GM19193 (cell line): ENCODE data around the gene RPL14.

Experiments
- POLR2A ChIP-seq: IDR thresholded peaks from 4 replicates; pipeline ENCODE4 v1.6.1; 2011; ENCODE audit not compliant: insufficient read depth, insufficient read length; ENCODE audit errors: extremely low read depth

The RPL14 gene

DNA sequence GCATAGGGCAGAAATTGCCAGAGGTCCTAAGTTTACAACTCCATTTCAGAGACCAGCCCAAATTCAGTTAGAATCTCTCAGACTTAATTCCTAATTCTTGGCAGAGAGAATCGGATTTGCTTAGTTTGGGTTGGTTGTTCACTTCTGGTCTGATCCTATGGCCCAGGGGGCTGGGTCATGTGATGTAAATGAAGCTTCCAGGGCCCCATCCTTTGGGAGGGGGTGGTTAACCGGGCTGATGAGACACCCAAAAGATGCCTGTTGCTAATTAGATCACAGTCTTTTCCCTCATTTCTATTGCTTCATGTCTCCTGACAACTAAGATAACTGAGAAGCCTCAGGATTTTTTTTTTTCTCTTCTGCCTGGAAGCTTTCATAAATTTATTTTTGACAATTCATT, 37.6 kb downstream of the RPL14 start:
- no peak for TF ChIP-seq POLR2A

DNA sequence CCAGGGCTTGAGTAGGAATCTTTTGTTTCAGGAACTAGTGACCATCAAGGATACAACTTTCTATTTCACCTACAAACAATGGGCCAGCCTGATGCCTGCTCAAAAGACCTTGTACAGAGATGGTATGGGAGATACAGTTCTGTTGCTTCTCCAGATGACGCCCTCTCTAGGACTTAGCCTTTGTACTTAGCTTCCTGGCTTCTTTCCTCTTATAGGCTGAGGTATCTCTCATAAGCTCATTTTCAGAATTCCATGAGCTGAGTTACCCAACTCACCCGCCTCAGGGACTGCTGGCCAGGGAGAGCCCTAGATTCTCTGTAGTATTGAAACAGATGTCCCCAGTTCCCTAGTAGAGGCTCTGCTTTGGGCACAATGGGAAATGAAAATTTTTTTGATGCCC, 40.1 kb downstream of the RPL14 start:
- TF ChIP-seq POLR2A = no peak

DNA sequence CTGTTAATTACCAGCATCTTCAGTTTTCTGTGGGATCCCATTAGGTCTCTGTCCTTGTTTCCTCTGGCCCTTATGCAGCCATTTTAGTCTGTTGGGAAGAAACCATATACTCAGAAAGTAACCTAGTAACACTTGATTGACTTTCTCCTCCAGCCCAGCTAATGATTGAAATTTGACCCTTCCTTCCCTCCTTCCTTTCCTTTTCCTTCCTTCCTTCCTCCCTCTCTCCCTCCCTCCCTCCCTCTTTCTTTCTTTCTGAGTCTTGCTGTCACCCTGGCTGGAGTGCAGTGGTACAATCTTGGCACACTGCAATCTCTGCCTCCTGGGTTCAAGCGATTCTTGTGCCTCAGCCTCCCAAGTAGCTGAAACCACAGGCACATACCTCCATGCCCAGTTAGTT, 42.8 kb downstream of the RPL14 start:
- no peak for TF ChIP-seq POLR2A

DNA sequence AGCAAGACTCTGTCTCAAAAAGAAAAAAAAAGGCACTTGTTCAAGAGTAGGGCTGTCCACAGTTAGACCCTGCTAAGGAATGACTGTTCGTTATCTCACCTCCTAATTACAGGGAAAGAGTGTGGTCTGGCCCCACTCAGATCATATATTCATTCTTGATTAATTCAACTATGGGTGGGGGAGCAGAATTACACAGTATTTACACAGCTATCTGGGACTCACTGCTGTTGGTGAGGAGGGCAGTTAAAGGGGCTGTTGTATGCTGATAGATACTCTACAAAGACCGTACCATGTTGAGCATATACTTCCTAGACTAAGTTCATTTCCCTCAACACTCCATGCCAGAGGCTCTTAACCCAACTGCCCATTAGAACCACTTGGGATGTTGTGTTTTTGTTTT, 44.9 kb downstream of the RPL14 start:
- no peak for TF ChIP-seq POLR2A

DNA sequence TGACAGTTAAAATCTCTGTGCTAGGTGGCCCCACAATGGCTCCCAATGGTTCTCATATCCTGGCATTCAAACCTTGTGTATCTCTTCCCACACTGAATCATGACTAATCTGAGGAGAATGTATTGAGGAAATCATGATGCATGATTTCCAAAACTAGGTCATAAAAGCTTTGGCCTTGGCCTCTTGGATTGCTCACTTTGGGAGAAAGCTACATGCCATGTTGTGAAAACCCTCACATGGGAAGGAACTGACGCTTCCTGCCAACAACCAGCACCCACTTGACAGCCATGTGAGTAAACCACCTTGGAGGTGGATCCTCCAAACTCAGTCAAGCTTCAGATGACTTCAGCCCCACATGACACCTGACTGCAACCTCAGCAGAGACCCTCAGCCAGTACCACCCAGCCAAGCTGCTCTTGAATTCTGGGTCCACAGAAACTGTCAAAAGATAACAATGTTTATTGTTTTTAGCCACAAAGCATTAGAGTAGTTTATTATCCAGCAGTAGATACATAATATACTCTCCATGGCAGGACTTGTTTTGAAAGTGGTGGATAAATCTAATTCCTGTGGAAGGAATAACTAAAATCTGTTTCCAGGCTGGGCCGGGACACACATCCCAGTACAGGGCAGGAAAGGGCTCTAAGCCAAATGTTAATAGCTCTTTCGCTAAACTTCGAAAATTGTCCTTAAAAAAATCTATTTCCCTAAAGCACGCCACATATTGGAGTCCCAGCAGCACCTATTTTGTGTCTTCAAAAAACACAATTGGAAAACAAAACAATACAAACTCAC, 47.7 kb downstream of the RPL14 start:
- TF ChIP-seq POLR2A = no peak

DNA sequence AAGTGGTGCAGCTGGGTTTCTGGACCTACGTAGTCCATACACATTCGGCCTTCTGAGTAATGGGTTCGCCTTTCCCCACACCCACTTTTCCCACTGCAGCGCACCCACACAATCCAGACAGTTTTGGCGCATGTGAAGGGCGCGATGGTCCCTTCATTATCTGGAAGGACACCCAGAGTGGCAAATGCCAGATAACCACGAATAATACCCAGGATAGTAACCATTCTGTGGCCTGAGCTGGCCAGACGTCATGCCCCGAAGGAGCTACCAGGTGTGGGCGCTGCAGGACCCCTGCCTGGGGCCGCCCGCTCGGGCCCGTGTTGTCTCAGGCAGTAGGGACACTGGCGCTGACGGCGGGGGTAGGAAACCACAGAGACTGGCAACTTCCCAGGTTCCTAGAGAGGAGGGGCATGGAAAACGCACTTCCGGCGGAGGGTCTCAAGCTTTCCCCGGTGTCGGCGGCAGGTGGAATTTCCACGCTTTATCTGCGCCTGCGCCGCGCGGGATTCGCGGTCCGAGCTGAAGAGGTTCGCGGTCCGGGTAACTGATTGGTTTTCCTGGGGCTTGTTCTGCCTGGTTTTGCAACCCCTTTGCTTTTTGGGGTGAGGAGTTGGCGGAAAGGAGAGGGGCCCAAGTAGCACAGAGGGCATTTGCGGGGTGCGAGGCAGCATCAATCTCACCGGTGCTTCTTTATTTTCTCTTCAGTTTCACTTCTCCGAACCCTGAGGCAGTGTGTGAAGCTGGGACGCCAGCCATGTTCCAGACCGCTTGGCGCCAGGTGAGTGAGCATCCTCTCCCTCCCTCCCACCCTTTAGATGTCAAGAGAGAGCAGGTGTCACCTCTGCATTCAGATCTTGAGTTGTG, 48.7 kb downstream of the RPL14 start, which contains the start of gene ZNF620:
TSS of gene ZNF620 (plus strand) at position 441 of the 864 bp plus-strand sequence. CDS start at position 755, 314 bp downstream.
- peak; percentile 65 for TF ChIP-seq POLR2A

DNA sequence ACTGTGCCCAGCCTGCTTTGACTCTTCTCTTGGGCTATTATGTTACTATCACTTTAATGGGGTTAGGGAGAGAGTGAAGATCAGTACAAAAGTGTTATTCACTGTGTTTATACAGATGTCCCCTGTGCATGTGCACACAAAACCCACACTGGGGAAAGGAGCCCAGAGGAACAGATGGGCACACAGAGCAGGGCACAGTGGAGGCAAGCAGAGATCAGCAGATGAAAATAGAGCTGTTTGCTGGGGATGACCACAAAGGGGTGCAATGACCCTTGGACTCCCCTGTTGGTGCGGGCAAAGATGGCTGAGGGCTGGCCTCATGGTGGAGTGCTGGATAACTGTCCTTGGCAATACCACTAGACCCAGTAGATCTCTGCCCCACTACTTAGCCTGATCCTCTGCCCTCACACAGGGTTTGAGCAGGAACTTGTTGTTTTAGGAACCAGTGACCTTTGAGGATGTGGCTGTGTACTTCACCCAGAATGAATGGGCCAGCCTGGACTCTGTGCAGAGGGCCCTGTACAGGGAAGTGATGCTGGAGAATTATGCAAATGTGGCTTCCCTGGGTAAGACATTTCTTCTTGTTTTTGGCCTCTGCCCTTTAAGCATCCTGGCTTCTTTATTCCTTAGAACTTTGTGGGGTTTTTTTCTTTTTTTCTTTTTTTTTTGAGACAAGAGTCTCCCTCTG, 54.0 kb downstream of the RPL14 start:
- no peak for TF ChIP-seq POLR2A

DNA sequence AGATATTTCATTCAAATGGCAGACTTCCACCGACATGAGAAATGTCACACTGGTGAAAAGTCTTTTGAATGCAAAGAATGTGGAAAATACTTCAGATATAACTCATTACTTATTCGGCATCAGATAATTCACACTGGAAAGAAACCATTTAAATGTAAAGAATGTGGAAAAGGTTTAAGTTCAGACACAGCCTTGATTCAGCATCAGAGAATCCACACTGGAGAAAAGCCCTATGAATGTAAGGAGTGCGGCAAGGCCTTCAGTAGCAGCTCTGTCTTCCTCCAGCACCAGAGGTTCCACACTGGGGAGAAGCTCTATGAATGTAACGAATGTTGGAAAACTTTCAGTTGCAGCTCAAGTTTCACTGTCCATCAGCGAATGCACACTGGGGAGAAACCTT, 59.1 kb downstream of the RPL14 start:
- no peak for TF ChIP-seq POLR2A

DNA sequence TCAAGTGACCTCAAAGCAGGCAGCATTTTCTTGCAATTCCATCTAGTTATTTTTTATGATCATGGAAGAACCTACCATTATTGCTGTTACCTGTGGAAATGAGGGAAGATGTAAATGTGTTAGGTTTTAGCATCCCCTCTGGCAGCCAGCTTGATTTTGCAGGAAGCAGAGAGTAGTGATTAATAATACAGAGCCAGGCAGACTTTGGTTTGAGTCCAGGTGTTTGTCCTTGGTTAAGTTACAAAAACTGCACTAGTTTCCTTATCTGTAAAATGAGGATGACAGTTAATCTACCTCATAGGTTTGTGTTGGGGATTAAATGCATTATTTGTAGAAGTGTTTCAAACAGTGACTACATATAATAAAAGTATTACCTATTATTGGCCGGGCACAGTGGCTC, 60.9 kb downstream of the RPL14 start:
- no peak for TF ChIP-seq POLR2A
